Spleen (tissue), 7 donors: ENCODE results near the gene ATP10A.

ENCODE experiments used
- POLR2A ChIP-seq, 3 donors: fragments of 450-650 bp; IDR thresholded peaks; one replicate each; pipeline ENCODE4 v1.5.1; 2017; ENCODE audit warnings: antibody characterized with exemption in 3 of 3, mild to moderate bottlenecking in 1 of 3
- POLR2AphosphoS5 ChIP-seq, 3 donors: sonication (generic); formaldehyde crosslinking; IDR thresholded peaks; one replicate each; pipeline ENCODE4 v1.5.1; 2017; ENCODE audit warnings: antibody characterized with exemption in 3 of 3
- TF ChIP-seq, protein P1 (sequence below), 11 experiments: fragments of 200-600 bp in 7 of 11; fragments of 450-650 bp in 4 of 11; sonication (generic) in 4 of 11; IDR thresholded peaks in 8 of 11; conservative IDR thresholded peaks in 3 of 11; 1 replicate in 7 of 11; 2 replicates in 4 of 11; pipeline versions ENCODE4 v1.4.0 to v1.8.0; 2016 to 2021; ENCODE audit warnings: antibody characterized with exemption in 11 of 11, inconsistent platforms in 4 of 11, mild to moderate bottlenecking in 1 of 11
- donor health status: DM: no; HTN: no; CAD: no; lungs with moderate emphysema.
- donor health status: DM: no; HTN: no; CAD: no.
- donor health status: DM: no; HTN: no; CAD: no.

DNA sequence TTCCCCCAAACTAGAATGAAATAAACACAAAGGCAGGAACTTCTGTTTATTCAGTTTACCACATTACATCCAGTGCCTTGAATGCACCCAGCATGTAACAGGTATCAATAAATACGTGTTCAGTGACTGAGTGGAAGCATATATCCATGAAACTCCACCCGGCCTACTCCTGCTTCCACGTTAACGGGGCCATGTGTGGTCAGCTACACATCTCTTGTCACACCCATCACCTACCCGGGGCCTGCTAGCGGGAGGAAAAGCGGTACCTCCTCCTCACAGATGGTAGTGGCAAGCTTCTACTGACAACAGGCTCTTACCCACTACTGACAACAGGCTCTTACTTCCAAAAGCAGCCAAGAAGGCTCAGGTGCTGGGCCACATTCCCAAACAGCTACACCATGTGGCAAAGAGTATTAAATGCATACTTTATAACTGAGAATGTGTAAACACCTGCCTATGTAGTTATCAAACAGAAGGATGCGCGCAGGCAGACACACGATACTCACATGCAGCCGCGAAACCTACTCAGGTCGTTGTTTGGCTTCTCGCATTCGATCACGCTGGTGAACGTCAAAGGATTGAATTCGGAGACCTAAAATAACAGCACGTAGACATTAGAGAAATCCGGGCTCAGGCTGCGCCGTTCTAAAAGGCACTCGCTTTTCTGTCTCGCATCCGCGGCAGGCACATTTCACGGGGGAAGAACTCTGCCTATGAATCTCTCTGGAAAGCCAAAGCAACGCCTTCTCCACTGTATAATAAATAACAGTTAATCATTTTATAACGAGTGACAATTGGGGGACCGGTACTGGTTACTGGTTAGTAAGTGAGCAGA lies 127.4 kb downstream of the ATP10A start:
- TF ChIP-seq, protein P1, sequence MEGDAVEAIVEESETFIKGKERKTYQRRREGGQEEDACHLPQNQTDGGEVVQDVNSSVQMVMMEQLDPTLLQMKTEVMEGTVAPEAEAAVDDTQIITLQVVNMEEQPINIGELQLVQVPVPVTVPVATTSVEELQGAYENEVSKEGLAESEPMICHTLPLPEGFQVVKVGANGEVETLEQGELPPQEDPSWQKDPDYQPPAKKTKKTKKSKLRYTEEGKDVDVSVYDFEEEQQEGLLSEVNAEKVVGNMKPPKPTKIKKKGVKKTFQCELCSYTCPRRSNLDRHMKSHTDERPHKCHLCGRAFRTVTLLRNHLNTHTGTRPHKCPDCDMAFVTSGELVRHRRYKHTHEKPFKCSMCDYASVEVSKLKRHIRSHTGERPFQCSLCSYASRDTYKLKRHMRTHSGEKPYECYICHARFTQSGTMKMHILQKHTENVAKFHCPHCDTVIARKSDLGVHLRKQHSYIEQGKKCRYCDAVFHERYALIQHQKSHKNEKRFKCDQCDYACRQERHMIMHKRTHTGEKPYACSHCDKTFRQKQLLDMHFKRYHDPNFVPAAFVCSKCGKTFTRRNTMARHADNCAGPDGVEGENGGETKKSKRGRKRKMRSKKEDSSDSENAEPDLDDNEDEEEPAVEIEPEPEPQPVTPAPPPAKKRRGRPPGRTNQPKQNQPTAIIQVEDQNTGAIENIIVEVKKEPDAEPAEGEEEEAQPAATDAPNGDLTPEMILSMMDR (IDR thresholded peaks at IDR 0.05 in 8 of 11, conservative IDR thresholded peaks at IDR 0.05 in 3 of 11): no peak
- TF ChIP-seq POLR2AphosphoS5 (IDR thresholded peaks at IDR 0.05) (no peak), POLR2A (IDR thresholded peaks at IDR 0.05) (no peak)
